GM18507 (cell line): ENCODE measurements around the gene ICOSLG.
A peak's percentile ranks its signal among the peaks of the same experiment; 100 is the strongest.
"Not testable (repeated sequence)": the region's sequence is repeated elsewhere in the genome, so short reads cannot be mapped to it uniquely, and the experiment has no call there.

Experiments used
- DNase-seq: peaks from one replicate; pipeline ENCODE4 v3.0.0; 2011; ENCODE audit warnings: low read depth; ENCODE audit not compliant: insufficient read length; ENCODE audit errors: extremely low spot score
- FAIRE-seq: peaks from 2 replicates; lab custom pipeline; 2011; peaks lifted over from hg19 to GRCh38; lab: Jason Lieb, UNC

Gene ICOSLG

GRCh38 chr21:44267655-44268142 lies 27.0 kb upstream of the ICOSLG start:
- FAIRE-seq = no peak
- DNase-seq = no peak

GRCh38 chr21:44265734-44266270 lies 25.1 kb upstream of the ICOSLG start:
- no peak for DNase-seq

GRCh38 chr21:44263768-44264167 lies 23.0 kb upstream of the ICOSLG start:
- DNase-seq = no peak
- no peak for FAIRE-seq

More at GRCh38 chr21:44265734-44266270, 25.1 kb upstream of the ICOSLG start:
- FAIRE-seq = no peak

DNA sequence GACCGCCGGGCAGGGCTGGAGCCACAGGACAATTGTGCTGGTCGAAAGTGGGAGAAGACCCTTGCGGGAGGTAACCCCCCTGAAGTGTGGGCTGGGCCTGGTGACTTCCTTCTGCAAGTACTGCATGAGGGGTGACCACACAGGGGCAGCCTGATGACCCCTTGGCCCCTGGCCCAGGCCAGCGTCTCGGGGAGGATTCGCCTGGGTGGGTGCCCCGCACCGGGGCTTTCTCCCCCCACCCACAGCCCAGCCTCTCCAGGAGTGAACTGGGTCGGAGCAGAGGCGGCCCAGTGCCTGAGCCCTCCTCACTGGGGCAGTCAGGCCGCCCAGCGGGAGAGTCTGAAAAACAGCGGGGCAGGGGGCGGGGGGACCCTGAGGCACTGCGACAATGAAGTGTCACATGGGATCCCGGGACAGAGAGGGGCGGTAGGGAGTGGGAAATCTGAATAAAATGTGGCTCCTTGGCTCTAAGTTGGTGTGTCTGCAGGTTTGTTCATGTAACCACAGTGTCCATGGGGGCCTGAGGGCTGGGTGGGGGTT lies 22.5 kb upstream of the ICOSLG start:
- FAIRE-seq (no peak), DNase-seq (no peak)

DNA sequence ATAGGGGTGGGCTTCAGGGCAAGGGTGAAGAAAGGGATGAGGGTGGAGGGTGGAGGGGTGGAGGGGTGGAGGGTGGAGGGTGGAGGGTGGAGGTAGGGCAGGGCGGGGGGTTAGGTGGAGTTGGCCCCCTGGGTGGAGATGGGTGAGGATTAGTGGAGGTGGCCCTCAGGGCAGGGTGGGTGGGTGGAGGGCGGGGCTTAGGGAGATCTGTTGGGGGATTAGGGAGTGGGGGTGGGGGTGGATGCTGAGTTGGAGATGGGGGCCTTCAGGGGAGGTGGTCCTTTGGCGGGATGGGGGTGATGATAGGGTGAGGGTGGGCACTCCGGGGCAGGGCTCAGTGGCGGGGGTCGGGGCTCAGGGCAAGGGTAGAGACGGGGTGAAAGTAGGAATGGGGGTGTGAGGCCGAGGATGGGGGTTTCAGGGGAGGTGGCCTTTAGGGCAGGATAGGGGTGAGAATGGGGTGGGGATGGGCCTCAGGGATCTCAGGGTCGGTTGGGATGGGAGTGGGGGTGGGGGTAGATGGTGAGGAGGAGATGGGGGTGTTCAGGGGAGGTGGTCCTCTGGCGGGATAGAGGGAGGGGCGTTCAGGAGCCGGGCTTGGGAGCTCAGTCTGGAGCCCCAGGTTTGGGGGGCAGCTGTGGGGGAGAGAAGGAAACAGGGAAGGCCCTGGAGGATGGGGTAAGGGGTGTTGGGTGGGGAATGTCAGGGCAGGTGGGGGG lies 21.8 kb upstream of the ICOSLG start:
- DNase-seq = no peak
- no peak for FAIRE-seq

DNA sequence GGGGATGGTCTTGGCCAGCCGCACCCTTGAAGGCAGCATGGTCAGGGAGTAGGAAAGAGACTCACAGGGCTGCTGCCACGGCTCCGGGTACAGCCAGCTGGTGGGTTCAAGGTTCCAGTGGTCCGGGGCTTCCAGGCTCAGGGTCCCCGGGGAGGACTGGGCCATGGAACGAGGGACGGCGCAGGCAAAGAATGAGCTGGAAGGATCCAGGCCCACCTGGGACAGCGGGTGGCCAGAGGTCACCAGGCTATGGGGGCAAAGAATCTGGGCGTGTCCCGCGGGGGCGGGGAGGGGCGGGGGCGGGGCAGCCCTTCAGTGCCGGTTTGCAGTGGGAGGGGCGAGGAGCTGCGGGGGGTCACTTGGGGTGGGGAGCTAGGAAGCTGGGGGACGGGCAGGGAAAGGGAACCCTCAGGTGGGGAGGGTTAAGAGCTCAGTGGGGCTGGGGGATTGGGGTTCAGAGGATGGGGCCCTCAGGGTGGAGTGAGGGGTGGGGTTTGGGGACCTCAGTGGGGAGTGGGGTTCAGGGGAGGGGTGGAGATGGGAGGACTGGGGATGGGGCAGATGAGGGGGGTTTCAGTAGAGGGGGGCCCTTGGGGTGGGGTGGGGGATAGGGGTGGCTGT lies 21.0 kb upstream of the ICOSLG start, which contains the start of gene DNMT3L:
Gene DNMT3L, minus strand, starts transcription at position 223 of the 621 bp plus-strand sequence. CDS start 638 bp downstream, outside the sequence.
- FAIRE-seq (no peak), DNase-seq (no peak)

DNA sequence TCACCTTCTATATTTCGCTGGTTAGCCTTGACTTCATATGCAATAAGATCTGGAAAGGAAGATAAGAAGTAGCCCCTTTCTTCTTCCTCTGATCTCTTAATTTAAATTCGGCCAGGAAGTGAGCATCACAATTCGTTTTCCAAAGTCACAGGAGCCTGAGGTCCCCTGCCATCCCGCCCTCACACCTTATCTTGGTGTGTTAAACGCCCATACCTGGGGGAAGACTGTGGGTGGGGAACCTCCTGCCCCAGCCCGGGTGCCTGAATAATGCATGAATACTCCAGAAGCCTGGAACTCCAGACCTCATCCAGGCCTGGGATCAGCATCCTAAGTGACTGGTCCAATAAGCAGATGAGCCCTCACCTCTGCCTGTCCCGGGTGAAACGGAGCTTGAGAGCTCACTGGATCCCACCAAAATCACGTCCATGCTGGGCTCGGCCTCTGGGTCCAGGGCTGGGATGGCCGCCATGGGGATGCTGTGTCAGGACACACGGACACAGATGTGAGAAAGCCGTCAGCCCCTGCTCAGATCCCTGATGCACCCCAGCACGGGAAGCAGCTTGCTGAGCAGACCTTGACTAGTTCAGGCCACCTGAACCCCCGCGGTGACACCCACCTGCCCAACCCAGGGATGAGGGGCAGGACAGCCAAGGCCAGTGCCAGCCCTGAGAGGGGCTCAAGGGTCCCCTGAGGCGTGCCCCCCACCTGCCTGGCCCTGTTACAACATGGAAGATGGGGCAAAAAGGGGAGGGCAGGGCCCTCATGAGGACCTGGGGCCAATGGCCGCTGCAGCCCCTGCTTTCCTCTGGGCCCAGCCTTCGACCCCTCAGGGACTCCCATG lies 20.3 kb upstream of the ICOSLG start:
- FAIRE-seq = no peak
- DNase-seq = no peak

GRCh38 chr21:44260066-44260465 lies 19.3 kb upstream of the ICOSLG start:
- DNase-seq = no peak
- FAIRE-seq = no peak

DNA sequence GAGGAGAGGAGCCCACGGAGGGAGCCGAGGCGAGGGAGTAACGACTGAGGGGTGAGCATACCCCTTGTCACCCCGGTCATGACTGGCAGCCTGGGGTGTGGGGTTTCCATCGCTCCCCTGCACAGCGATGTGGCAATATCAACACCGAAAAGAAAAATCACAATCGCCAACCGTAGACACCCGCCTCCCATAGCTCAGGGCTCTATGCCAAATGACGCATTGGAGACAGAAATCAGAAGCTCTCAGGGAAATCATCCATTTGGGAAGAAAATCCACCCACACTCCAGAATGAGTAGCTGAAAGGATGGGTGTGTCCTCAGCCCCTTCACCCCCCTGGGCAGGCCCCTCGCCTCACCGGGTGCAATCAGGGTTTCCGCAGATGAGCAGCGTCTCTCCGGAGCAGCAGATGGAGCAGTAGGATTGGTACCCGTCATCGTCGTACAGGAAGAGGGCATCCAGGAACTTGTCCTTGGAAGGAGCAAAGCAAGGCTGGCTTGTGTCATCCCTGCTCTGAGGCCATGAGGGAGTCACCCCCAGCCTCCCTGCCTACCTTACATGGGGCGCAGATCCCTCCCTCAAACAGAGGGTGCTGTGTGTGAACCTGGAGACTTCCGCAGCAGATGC lies 18.5 kb upstream of the ICOSLG start:
- FAIRE-seq (no peak), DNase-seq (no peak)

DNA sequence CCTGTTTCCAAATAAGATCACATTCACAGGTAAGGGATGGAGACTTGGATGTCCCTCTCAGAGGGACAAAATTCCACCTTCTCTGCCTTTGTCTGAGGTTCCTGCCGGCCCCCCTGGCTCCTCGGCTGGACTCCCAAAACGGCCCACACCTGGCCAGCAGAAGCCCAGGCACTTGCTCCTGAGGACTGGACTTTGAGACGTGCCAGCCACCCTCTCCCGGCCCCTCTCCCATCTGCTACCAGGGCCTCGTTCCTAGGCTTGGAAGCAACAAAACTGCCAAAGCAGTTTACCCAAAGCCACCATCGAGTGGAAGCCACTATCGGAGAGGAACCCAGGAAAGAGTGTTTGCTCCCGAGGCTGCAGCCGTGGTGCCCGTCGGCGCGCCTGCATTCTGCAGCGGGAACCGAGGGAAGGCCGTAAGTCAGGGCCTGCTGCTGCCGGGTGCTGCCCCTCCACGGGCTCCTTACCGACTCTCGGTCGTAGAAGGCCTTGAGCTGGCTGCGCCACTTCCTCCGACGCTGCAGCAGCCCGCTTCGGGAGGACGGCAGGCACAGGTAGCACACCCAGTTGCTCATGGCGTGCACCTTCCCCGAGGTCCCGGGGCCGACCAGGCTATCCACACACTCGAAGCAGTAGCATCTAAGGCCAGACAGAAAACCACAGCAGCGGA lies 17.4 kb upstream of the ICOSLG start:
- FAIRE-seq (no peak), DNase-seq (no peak)

DNA sequence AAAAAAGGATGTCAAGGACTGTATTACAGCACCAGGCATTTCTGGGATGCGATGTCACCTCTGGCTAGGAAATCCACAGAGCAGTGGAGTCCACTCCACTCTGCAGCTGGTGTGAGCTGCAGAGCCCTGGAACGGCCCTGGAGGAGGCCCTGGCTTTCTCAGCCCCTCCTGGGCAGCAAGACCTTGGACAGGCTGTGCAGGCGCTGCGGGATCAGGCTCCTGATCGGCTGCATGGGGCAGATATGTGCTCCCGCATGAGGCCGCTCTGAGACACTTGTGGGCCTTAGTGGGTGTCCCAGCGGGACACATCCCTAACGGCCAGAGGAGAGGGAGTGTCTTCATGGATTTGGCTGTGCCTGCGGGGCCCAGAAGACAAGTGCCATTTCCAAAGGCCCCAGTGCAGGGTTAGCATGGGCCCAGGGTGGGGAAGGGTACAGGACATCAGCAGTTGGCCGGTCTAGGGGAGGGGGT lies 14.8 kb upstream of the ICOSLG start:
- DNase-seq = no peak
- FAIRE-seq = no peak

DNA sequence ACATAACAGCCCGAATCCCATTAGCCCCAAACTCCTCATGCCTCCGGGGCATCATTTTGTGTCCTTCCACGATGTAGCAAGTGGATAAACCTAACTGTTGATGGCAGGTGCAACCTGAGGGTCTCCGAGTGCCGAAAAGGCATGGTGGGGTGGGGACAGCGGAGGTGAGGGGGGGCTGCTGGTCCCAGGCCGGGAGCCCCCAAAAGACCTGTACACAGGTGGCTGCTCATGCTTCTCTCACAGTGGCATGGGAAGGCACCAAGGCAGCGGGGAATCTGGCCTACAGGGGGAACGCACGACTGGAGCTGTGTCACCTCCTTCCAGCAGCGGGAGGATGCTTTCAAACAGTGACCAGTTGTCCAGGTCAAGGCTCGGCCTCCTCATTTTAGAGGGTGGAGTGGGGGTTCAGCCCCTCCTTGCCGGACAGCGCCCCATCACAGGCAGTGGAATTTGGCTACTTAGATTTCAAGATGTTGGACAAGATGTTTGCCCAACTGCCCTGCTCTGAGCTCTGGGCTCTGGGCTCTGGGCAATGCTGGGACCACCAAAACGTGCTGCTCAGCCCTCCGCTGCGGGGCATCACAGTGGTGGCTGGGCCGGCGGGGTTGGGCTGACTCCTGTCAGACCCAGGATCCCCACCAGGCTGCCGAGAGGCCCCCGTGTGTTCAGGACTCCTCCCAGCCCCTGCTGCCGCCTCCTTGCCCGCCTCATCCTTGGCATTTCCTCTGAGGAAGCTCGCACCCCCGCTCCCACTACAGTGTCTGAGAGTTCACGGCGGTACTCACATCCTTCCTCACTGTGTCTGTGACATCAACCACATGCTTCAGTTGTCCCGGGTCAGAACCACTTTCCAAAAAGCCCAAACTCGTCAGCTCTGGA lies 13.3 kb upstream of the ICOSLG start:
- no peak for DNase-seq
- no peak for FAIRE-seq

DNA sequence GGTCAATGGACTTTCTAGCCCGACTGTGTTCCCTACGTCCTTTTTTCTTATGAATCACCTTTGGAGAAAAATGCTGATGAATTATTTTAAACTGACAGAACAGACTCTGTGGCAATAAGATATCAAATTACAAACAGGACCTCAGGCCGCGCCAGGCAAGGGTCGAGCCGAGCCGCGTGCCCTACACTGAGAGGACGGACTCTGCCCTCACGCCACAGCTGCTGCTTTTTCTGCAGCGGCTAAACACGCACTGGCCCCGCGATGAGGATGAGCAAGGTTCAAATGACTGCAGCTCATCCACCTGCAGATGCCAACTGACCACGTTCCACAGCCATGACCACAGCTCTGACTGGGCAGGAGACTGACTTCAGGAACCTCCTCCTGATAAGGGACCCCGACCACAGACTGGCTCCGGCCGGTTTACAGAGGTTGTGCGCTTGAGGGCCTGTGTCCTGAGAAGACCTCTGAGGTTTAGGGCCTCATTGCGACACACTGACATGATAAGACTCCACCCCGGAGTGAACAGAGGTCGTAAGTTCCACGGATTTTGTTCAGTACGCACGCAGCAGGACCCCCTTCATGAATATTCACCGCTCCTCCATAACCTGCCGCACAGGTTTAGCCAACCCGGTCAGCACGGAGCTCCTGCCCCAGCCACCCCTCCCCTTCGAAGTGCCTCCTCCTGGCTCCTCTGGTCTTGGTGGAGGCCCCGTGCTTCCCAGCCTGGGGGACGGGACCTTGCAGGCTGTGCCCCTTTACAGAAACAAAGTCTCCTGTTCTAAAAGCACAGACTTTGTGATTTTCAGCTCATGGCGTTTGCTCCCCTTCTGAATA lies 8.7 kb upstream of the ICOSLG start:
- DNase-seq, FAIRE-seq: not testable (repeated sequence)

- not testable (repeated sequence) for DNase-seq
- peak; percentile 82 for FAIRE-seq
These were observed 7.2 kb upstream of the ICOSLG start for GRCh38 chr21:44247904-44248303.

GRCh38 chr21:44243980-44244379 lies 3.2 kb upstream of the ICOSLG start:
- DNase-seq = not testable (repeated sequence)
- FAIRE-seq = peak; percentile 100

GRCh38 chr21:44241281-44241680 lies 538 bp upstream of the ICOSLG start:
- FAIRE-seq = peak; percentile 90
- DNase-seq = not testable (repeated sequence)

GRCh38 chr21:44240353-44240752 lies 390 bp downstream of the ICOSLG start:
- FAIRE-seq, DNase-seq: not testable (repeated sequence)
